ENCODE data around the gene SNX8. TPM values are rescaled to one million over a fixed set of nuclear protein-coding genes. Genes with fewer than 3 reads are reported as not detected.

The SNX8 gene
- total RNA-seq (2014; rRNA removed; shearing (Covaris generic)) (13.1 and 23.8 TPM in 2 replicates), polyA plus RNA-seq (2016; fragmentation: Nextera tagmentation; extraction: Ambion mirVana) (36.8 and 44.4 TPM in 2 replicates)

GRCh38 chr7:2314209-2314955 lies at the start of gene SNX8:
TSS of gene SNX8 (minus strand) at chr7:2314441. CDS start at chr7:2314421, 20 bp downstream.
- DNase-seq, result peak; percentile 95
- Histone ChIP-seq H3K27ac (peak within 1 kb of the TSS; percentile 65), H3K9ac (peak within 1 kb of the TSS; percentile 87), H3K36me3 (ENCODE audit: low read depth) (no peaks in the 10 kb centered on the region), H4K20me1 (ENCODE audit: insufficient read depth) (no peaks in the 10 kb centered on the region), H3K4me1 (ENCODE audit: insufficient read depth) (no peaks in the 10 kb centered on the region), H3K9me3 (ENCODE audit: low read depth) (no peaks in the 10 kb centered on the region), H2AFZ (peak within 1 kb of the TSS; percentile 82), H3K27me3 (replicated peaks; ENCODE audit: insufficient read depth) (no peaks in the 10 kb centered on the region), H3K4me2 (ENCODE audit: unreplicated experiment) (peak within 1 kb of the TSS; percentile 97), H3K9me2 (ENCODE audit: insufficient read depth) (no peaks in the 10 kb centered on the region), H3F3A (ENCODE audit: insufficient read depth) (peaks cover 23% of the 10 kb centered on the region), H3K4me3 (peak within 1 kb of the TSS; percentile 85), H3K79me2 (ENCODE audit: insufficient read depth) (peaks cover 42% of the 10 kb centered on the region)
- in situ Hi-C loops (cut with MboI), result no loop called here
- TF ChIP-seq EZH2phosphoT487 (IDR thresholded peaks at IDR 0.05; ENCODE audit: insufficient read depth, low read depth), result no peak
- no peak for TF ChIP-seq EZH2 (IDR thresholded peaks at IDR 0.05; ENCODE audit: insufficient read depth, poor library complexity, severe bottlenecking)
- WGBS, 2 experiments (ENCODE audit: low coverage in 1 of 2, low lambda C conversion rate in 2 of 2, missing lambda C conversion rate in 2 of 2), result 0 to 4% methylated on average over 24 to 40 of the region's 78 CpGs

DNA sequence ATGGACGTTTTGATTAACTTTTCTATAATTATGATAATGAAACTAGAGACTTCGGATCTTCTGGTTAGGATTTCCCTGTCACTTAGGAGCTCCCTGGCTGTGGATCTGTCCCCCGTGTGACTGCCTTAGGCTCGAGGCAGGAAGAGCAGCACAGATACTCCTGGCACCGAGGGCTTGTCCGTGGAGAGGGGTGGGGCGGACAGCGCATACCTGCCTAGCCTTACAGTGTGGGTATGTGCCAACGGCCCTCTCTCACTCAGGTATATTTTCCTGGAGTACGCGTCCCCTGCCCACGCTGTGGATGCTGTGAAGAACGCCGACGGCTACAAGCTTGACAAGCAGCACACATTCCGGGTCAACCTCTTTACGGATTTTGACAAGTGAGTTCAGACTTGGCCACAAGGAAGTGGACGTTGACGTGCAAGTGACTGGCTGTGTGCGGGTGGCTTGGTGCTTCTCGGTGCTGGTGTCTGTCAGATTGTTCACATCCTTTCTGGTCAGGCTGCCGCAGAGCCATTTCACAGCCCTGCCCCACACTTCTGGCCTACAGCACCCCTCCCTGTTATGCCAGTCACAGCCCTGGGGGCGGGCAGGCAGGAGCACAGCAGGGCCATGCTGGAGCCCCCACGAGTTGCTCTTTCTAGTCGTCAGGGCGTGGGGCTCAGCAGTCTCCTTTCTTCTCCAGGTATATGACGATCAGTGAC lies 48.3 kb upstream of the SNX8 start:
- WGBS, 2 experiments (ENCODE audit: low coverage in 1 of 2, low lambda C conversion rate in 2 of 2, missing lambda C conversion rate in 2 of 2), result 90% methylated on average over 27 of the region's 27 CpGs
- Histone ChIP-seq H3K4me3 (no peak overlapping the region), H3K9me3 (ENCODE audit: low read depth) (no peaks in the 10 kb centered on the region), H3K4me1 (ENCODE audit: insufficient read depth) (no peaks in the 10 kb centered on the region; the same call in 1 of the 2 replicates), H3F3A (ENCODE audit: insufficient read depth) (0 out of 2 replicates have a peak, but pooled peaks cover 7% of the 10 kb centered on the region), H3K27ac (no peak overlapping the region), H3K27me3 (replicated peaks; ENCODE audit: insufficient read depth) (no peaks in the 10 kb centered on the region), H3K4me2 (ENCODE audit: unreplicated experiment) (no peak overlapping the region), H3K36me3 (ENCODE audit: low read depth) (peaks cover 73% of the 10 kb centered on the region), H3K9ac (no peak overlapping the region), H4K20me1 (ENCODE audit: insufficient read depth) (peaks cover 15% of the 10 kb centered on the region), H3K79me2 (ENCODE audit: insufficient read depth) (peaks cover 98% of the 10 kb centered on the region), H2AFZ (no peak overlapping the region), H3K9me2 (ENCODE audit: insufficient read depth) (no peaks in the 10 kb centered on the region)
- TF ChIP-seq EZH2 (IDR thresholded peaks at IDR 0.05; ENCODE audit: insufficient read depth, poor library complexity, severe bottlenecking) (no peak), EZH2phosphoT487 (IDR thresholded peaks at IDR 0.05; ENCODE audit: insufficient read depth, low read depth) (no peak)
- no peak for DNase-seq
- in situ Hi-C loops (cut with MboI), result no loop called here

DNA sequence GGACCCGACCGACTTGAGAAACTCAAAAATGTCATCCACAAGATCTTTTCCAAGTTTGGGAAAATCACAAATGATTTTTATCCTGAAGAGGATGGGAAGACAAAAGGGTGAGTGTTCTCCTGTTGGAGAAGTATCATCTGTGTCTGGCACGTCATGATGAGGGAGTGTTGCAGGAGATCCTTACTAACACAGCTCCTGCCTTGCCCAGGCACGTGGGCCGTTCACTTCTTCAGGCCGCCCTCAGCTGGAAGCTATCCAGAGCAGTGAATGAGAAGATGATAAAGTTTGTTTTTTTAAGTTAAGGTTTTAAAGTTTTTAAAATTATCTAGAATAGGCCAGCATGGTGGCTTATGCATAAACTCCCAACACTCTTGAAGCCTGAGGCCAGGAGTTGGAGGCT lies 46.6 kb upstream of the SNX8 start:
- WGBS, 2 experiments (ENCODE audit: low coverage in 1 of 2, low lambda C conversion rate in 2 of 2, missing lambda C conversion rate in 2 of 2), result 76 to 80% methylated on average over 6 of the region's 6 CpGs
- Histone ChIP-seq H3K9me3 (ENCODE audit: low read depth) (no peaks in the 10 kb centered on the region), H3K36me3 (ENCODE audit: low read depth) (peaks cover 67% of the 10 kb centered on the region), H3K4me2 (ENCODE audit: unreplicated experiment) (no peak overlapping the region), H3K9me2 (ENCODE audit: insufficient read depth) (no peaks in the 10 kb centered on the region), H4K20me1 (ENCODE audit: insufficient read depth) (peaks cover 20% of the 10 kb centered on the region), H3K9ac (peak overlapping the region; percentile 17; the same call in 1 of the 2 replicates), H3F3A (ENCODE audit: insufficient read depth) (0 out of 2 replicates have a peak, but pooled peaks cover 7% of the 10 kb centered on the region), H3K4me1 (ENCODE audit: insufficient read depth) (peaks cover 8% of the 10 kb centered on the region), H3K79me2 (ENCODE audit: insufficient read depth) (peaks cover 99% of the 10 kb centered on the region), H2AFZ (no peak overlapping the region), H3K27me3 (replicated peaks; ENCODE audit: insufficient read depth) (no peaks in the 10 kb centered on the region), H3K4me3 (no peak overlapping the region), H3K27ac (peak overlapping the region; percentile 0; the same call in 1 of the 2 replicates)
- peak; percentile 42 for DNase-seq
- TF ChIP-seq EZH2phosphoT487 (IDR thresholded peaks at IDR 0.05; ENCODE audit: insufficient read depth, low read depth) (no peak), EZH2 (IDR thresholded peaks at IDR 0.05; ENCODE audit: insufficient read depth, poor library complexity, severe bottlenecking) (no peak)
- in situ Hi-C loops (cut with MboI), result no loop called here

DNA sequence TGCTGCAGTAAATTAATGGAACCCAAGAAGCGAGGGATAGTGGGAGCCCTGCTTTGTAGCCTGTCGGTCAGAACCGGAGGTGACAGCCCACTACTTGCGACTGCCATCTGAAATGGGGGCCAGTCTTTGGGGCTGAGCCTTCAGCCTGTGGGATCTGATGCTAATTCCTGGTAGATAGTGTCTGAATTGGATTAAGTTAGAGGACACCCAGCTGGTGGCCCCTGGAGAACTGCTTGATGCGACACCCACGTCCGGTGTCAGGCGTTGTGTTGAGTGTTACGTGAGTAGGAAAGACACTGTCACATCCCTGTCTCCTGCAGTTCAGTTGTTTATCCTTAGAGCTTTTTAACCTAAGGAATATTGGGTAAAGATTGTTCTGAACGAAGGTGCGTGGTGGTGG lies 45.4 kb upstream of the SNX8 start:
- Histone ChIP-seq H3K4me3 (no peak overlapping the region), H3K27ac (no peak overlapping the region), H2AFZ (no peak overlapping the region), H3F3A (ENCODE audit: insufficient read depth) (0 out of 2 replicates have a peak, but pooled peaks cover 7% of the 10 kb centered on the region), H3K27me3 (replicated peaks; ENCODE audit: insufficient read depth) (no peaks in the 10 kb centered on the region), H3K9me3 (ENCODE audit: low read depth) (no peaks in the 10 kb centered on the region), H3K36me3 (ENCODE audit: low read depth) (peaks cover 57% of the 10 kb centered on the region), H3K79me2 (ENCODE audit: insufficient read depth) (peaks cover 97% of the 10 kb centered on the region), H4K20me1 (ENCODE audit: insufficient read depth) (peaks cover 20% of the 10 kb centered on the region), H3K9ac (no peak overlapping the region), H3K4me2 (ENCODE audit: unreplicated experiment) (no peak overlapping the region), H3K9me2 (ENCODE audit: insufficient read depth) (no peaks in the 10 kb centered on the region), H3K4me1 (ENCODE audit: insufficient read depth) (peaks cover 8% of the 10 kb centered on the region)
- in situ Hi-C loops (cut with MboI), result no loop called here
- WGBS, 2 experiments (ENCODE audit: low coverage in 1 of 2, low lambda C conversion rate in 2 of 2, missing lambda C conversion rate in 2 of 2), result 82 to 85% methylated on average over 11 of the region's 11 CpGs
- TF ChIP-seq EZH2phosphoT487 (IDR thresholded peaks at IDR 0.05; ENCODE audit: insufficient read depth, low read depth) (no peak), EZH2 (IDR thresholded peaks at IDR 0.05; ENCODE audit: insufficient read depth, poor library complexity, severe bottlenecking) (no peak)
- no peak for DNase-seq
